22Rv1 (cell line): Measurements from ENCODE around the gene DLG5.

ENCODE experiments used
- ZFX ChIP-seq: fragments of 450-650 bp; IDR thresholded peaks from 2 replicates; pipeline ENCODE4 v1.6.1; 2017; ENCODE audit warnings: antibody characterized with exemption, borderline replicate concordance
- TF ChIP-seq, protein P1 (sequence below): fragments of 450-650 bp; IDR thresholded peaks from 2 replicates; pipeline ENCODE4 v1.5.1; 2017; ENCODE audit warnings: mild to moderate bottlenecking

DNA sequence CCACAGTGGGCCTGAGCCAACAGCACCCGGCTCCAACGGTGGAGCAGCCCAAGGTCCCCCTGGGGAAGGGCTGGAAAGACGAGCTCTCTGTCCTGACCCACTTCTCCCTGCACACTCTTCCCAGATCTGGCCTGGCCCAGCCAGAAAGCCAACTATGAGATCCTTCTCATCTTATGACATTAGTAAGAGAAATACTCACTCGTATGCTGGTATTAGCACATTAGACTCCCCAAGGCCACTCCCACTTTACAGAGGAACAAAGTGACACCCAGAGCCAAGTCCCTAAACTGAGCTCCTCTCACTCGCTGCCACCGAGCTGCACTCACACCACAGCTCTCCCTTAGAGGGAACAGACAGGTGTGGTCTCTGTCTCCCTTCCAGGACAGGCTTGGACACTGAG lies 24.8 kb downstream of the DLG5 start:
- TF ChIP-seq, protein P1, sequence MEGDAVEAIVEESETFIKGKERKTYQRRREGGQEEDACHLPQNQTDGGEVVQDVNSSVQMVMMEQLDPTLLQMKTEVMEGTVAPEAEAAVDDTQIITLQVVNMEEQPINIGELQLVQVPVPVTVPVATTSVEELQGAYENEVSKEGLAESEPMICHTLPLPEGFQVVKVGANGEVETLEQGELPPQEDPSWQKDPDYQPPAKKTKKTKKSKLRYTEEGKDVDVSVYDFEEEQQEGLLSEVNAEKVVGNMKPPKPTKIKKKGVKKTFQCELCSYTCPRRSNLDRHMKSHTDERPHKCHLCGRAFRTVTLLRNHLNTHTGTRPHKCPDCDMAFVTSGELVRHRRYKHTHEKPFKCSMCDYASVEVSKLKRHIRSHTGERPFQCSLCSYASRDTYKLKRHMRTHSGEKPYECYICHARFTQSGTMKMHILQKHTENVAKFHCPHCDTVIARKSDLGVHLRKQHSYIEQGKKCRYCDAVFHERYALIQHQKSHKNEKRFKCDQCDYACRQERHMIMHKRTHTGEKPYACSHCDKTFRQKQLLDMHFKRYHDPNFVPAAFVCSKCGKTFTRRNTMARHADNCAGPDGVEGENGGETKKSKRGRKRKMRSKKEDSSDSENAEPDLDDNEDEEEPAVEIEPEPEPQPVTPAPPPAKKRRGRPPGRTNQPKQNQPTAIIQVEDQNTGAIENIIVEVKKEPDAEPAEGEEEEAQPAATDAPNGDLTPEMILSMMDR: no peak
- no peak for TF ChIP-seq ZFX
